Neuron (in vitro differentiated cells): ENCODE results near the gene C12orf75.

Experiments
- H2AFZ ChIP-seq: one replicate; pipeline ENCODE4 v1.6.1; 2013; ENCODE audit warnings: low read depth, mild to moderate bottlenecking, inconsistent platforms, low read length, moderate library complexity
- H3K27me3 ChIP-seq: one replicate; pipeline ENCODE4 v1.6.1; 2013; ENCODE audit warnings: low read length; ENCODE audit not compliant: insufficient read depth
- H3K36me3 ChIP-seq: one replicate; pipeline ENCODE4 v1.6.1; 2013; ENCODE audit warnings: low read length; ENCODE audit not compliant: insufficient read depth
- H3K4me1 ChIP-seq: one replicate; pipeline ENCODE4 v1.6.1; 2013; ENCODE audit warnings: low read length; ENCODE audit not compliant: insufficient read depth
- H3K4me3 ChIP-seq: 2 replicates; pipeline ENCODE4 v1.5.1; 2013; ENCODE audit warnings: mild to moderate bottlenecking, low read length, moderate library complexity
- H3K9me3 ChIP-seq: one replicate; pipeline ENCODE4 v1.6.1; 2013; ENCODE audit warnings: low read length

Gene C12orf75

DNA sequence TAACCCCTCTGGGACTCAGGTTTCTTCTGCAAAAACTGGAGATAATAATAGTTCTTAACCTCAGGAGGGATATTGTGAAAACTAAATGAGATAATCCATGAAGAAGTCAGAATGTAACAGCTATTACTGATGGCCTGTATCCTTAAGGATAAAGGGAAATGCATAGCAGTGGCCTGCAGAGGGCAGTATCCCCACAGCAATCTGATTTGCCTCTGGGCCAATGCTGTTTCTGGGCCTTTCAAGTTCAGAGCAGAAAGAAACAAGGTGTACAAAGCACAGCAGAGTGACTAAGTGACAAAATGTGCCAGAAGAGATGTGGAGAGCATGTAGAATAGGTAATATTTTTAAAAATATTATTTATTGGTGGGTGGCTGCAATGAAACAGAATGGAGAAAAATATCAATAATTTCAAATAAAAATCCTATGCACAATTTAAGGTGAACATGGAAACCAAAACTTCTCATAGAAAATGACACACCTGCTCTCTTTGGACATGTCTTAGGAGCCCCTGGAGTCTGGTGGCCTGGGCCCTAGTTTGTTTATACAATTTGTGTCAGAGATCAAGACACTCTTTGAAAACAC, 90.3 kb downstream of the C12orf75 start:
- no peak overlapping the region for H3K4me3 ChIP-seq
- no peak overlapping the region for H2AFZ ChIP-seq
- no peaks in the 10 kb centered on the region for H3K27me3 ChIP-seq
- H3K9me3 ChIP-seq: no peaks in the 10 kb centered on the region
- H3K4me1 ChIP-seq: peaks cover 13% of the 10 kb centered on the region
- H3K36me3 ChIP-seq: no peaks in the 10 kb centered on the region
